Spleen (tissue), 11 donors: ENCODE data around the gene LRRC32. TPM values are rescaled to one million over a fixed set of nuclear protein-coding genes. Genes with fewer than 3 reads are reported as not detected.

ENCODE experiments used
- DNase-seq: peaks from one replicate; pipeline ENCODE4 v3.0.0-alpha.2; 2020
- H3K27ac ChIP-seq, 8 donors: fragments of 200-600 bp; sonication (generic) in 7 of 8; 1 replicate in 4 of 8; 2 replicates in 4 of 8; pipeline versions ENCODE4 v1.5.0 to v1.8.0; 2016 to 2021; ENCODE audit warnings: inconsistent platforms in 4 of 8, mild to moderate bottlenecking in 4 of 8, moderate library complexity in 1 of 8
- H3K27me3 ChIP-seq, 7 donors: fragments of 200-600 bp; sonication (generic) in 6 of 7; replicated peaks in 1 of 7; 1 replicate in 4 of 7; 2 replicates in 3 of 7; pipeline versions ENCODE4 v1.5.0 to v1.8.0; 2016 to 2021; ENCODE audit warnings: inconsistent platforms in 3 of 7, mild to moderate bottlenecking in 1 of 7
- H3K36me3 ChIP-seq, 6 donors: fragments of 200-600 bp; sonication (generic) in 5 of 6; 1 replicate in 4 of 6; 2 replicates in 2 of 6; pipeline versions ENCODE4 v1.5.0 to v1.8.0; 2016 to 2021; ENCODE audit warnings: inconsistent platforms in 2 of 6
- H3K4me1 ChIP-seq, 6 donors: fragments of 200-600 bp; sonication (generic) in 5 of 6; 1 replicate in 3 of 6; 2 replicates in 3 of 6; pipeline versions ENCODE4 v1.5.0 to v1.8.0; 2016 to 2021; ENCODE audit warnings: inconsistent platforms in 3 of 6
- H3K4me3 ChIP-seq, 8 donors: fragments of 200-600 bp; sonication (generic) in 7 of 8; 1 replicate in 4 of 8; 2 replicates in 4 of 8; pipeline versions ENCODE4 v1.5.0 to v1.8.0; 2016 to 2021; ENCODE audit warnings: inconsistent platforms in 4 of 8, mild to moderate bottlenecking in 4 of 8, moderate library complexity in 2 of 8
- H3K9me3 ChIP-seq, 8 donors: fragments of 200-600 bp; sonication (generic) in 7 of 8; 1 replicate in 4 of 8; 2 replicates in 4 of 8; pipeline versions ENCODE4 v1.5.0 to v1.8.0; 2016 to 2021; ENCODE audit warnings: inconsistent platforms in 4 of 8
- CTCF ChIP-seq, 11 experiments: fragments of 200-600 bp in 7 of 11; fragments of 450-650 bp in 4 of 11; sonication (generic) in 4 of 11; IDR thresholded peaks in 8 of 11; conservative IDR thresholded peaks in 3 of 11; 1 replicate in 7 of 11; 2 replicates in 4 of 11; pipeline versions ENCODE4 v1.4.0 to v1.8.0; 2016 to 2021; ENCODE audit warnings: antibody characterized with exemption in 11 of 11, inconsistent platforms in 4 of 11, mild to moderate bottlenecking in 1 of 11
- POLR2A ChIP-seq, 3 donors: fragments of 450-650 bp; IDR thresholded peaks; one replicate each; pipeline ENCODE4 v1.5.1; 2017; ENCODE audit warnings: antibody characterized with exemption in 3 of 3, mild to moderate bottlenecking in 1 of 3
- POLR2AphosphoS5 ChIP-seq, 3 donors: sonication (generic); formaldehyde crosslinking; IDR thresholded peaks; one replicate each; pipeline ENCODE4 v1.5.1; 2017; ENCODE audit warnings: antibody characterized with exemption in 3 of 3
- WGBS, 5 donors: extraction: QIAGEN DNeasy Blood & Tissue Kit in 3 of 5; methylation state at CpG; one replicate each; pipeline versions ENCODE4 v1.1.5 to v1.1.7; 2013 to 2018; 5-methylcytosine and 5-hydroxymethylcytosine counted together
- intact Hi-C: fragments of 100-400 bp; cut with DNase I; formaldehyde crosslinking; loops from one replicate; pipeline ENCODE4 v1.15.0; 2023; ENCODE audit warnings: low total_unique reads
- polyA plus RNA-seq, 3 donors: library from polyadenylated mRNA; stranded (reverse); fragments of 200-250 nt; gene quantifications; one replicate each; pipeline ENCODE4 v1.2.1, GENCODE V29; 2013
- total RNA-seq, 7 donors: library from RNA; depleted of rRNA in 3 of 7; stranded (reverse); fragments of >200 nt in 3 of 7; fragmentation: NEBNext Ultra II Directional in 4 of 7; extraction: Animal tissue kit (Norgen Biotek cat#: 25700) in 4 of 7; gene quantifications; one replicate each; pipeline versions ENCODE4 v1.1.0 to v1.2.1, GENCODE V29; 2016 to 2021
- donor health status: healthy with polysubstance abuse.
- donor health status: DM: no; HTN: no; CAD: no; lungs with moderate emphysema.
- donor health status: DM: no; HTN: no; CAD: no.
- donor health status: Bipolar disorder and iron deficiency.
- donor health status: healthy.
- donor health status: DM: no; HTN: no; CAD: no.
- donor health status: DM: yes; HTN: yes; CAD: no.

LRRC32 gene
- total and polyA plus RNA-seq, 10 donors = 25.9 to 214 (median 74.3) TPM

- peaks cover 0 to 10% (median 0%) of the 10 kb centered on the region in 8 donors for H3K9me3 ChIP-seq
- peak overlapping the region in 4 of 8 donors; percentile 37 to 65 (median 52) for H3K27ac ChIP-seq
- intact Hi-C loops = no loop called here
- H3K4me1 ChIP-seq = peaks cover 4 to 37% (median 19%) of the 10 kb centered on the region in 6 donors
- H3K36me3 ChIP-seq = no peaks in the 10 kb centered on the region
- no peak for TF ChIP-seq CTCF (IDR thresholded peaks at IDR 0.05 in 8 of 11, conservative IDR thresholded peaks at IDR 0.05 in 3 of 11)
- no peak for TF ChIP-seq POLR2A (IDR thresholded peaks at IDR 0.05)
- peak in 2 of 3 donors; percentile 6 to 20 for TF ChIP-seq POLR2AphosphoS5 (IDR thresholded peaks at IDR 0.05)
- 71 to 86% (median 74%) methylated on average over 11 to 12 of the region's 12 CpGs for WGBS, 5 donors
- peak; percentile 71 for DNase-seq
- H3K27me3 ChIP-seq = peaks cover 0 to 11% (median 0%) of the 10 kb centered on the region in 7 donors
- H3K4me3 ChIP-seq = no peak overlapping the region
These were observed 55.9 kb downstream of the LRRC32 start for GRCh38 chr11:76614471-76615179.

- Histone ChIP-seq H3K9me3 (peaks cover 0 to 8% (median 0%) of the 10 kb centered on the region in 8 donors), H3K36me3 (no peaks in the 10 kb centered on the region), H3K27me3 (peaks cover 0 to 11% (median 0%) of the 10 kb centered on the region in 7 donors), H3K4me1 (peaks cover 4 to 37% (median 19%) of the 10 kb centered on the region in 6 donors), H3K4me3 (no peak overlapping the region), H3K27ac (peak overlapping the region in 4 of 8 donors; percentile 37 to 65 (median 52))
- intact Hi-C loops = no loop called here
- WGBS, 5 donors = 65 to 89% (median 78%) methylated on average over 4 of the region's 4 CpGs
- peak; percentile 41 for DNase-seq
- no peak for TF ChIP-seq CTCF (IDR thresholded peaks at IDR 0.05 in 8 of 11, conservative IDR thresholded peaks at IDR 0.05 in 3 of 11)
These were observed 56.6 kb downstream of the LRRC32 start for GRCh38 chr11:76613901-76614300.

- Histone ChIP-seq H3K9me3 (no peaks in the 10 kb centered on the region), H3K4me3 (no peak overlapping the region), H3K4me1 (peaks cover 4 to 37% (median 19%) of the 10 kb centered on the region in 6 donors), H3K27me3 (peaks cover 0 to 10% (median 0%) of the 10 kb centered on the region in 7 donors), H3K36me3 (no peaks in the 10 kb centered on the region), H3K27ac (no peak overlapping the region)
- intact Hi-C loops = no loop called here
- WGBS, 5 donors = 81 to 89% (median 88%) methylated on average over 4 of the region's 4 CpGs
- peak; percentile 17 for DNase-seq
- no peak for TF ChIP-seq POLR2AphosphoS5 (IDR thresholded peaks at IDR 0.05)
These were observed 58.3 kb downstream of the LRRC32 start for GRCh38 chr11:76612226-76612625.

- Histone ChIP-seq H3K36me3 (no peaks in the 10 kb centered on the region), H3K27ac (peak overlapping the region in 1 of 8 donors; percentile 1), H3K4me3 (no peak overlapping the region), H3K9me3 (no peaks in the 10 kb centered on the region), H3K4me1 (peaks cover 4 to 35% (median 17%) of the 10 kb centered on the region in 6 donors), H3K27me3 (peaks cover 0 to 2% (median 0%) of the 10 kb centered on the region in 7 donors)
- intact Hi-C loops = no loop called here
- TF ChIP-seq POLR2A (IDR thresholded peaks at IDR 0.05) (no peak), CTCF (IDR thresholded peaks at IDR 0.05 in 8 of 11, conservative IDR thresholded peaks at IDR 0.05 in 3 of 11) (peak in 4 of 11 experiments; percentile 8 to 26 (median 10))
- WGBS, 5 donors = 28 to 57% (median 29%) methylated on average over 5 to 8 of the region's 8 CpGs
- peak; percentile 75 for DNase-seq
These were observed 59.6 kb downstream of the LRRC32 start for GRCh38 chr11:76610871-76611475.
